ENCODE results near the gene PTPRJ. TPM values are rescaled to one million over a fixed set of nuclear protein-coding genes. Genes with fewer than 3 reads are reported as not detected.
A peak's percentile ranks its signal among the peaks of the same experiment; 100 is the strongest.

PTPRJ gene
- total RNA-seq, 1 donor from 2014 or later, result 1.6 TPM

- DNase-seq (ENCODE audit: low read depth) (no peak), FAIRE-seq (no peak)
- no peak for TF ChIP-seq CTCF (IDR thresholded peaks at IDR 0.05; ENCODE audit: insufficient read depth, low read length, severe bottlenecking)
- no peak overlapping the region for H3K4me3 ChIP-seq (ENCODE audit: low read depth, low read length)
- H3K36me3 ChIP-seq (ENCODE audit: control insufficient read depth, insufficient read depth, low read length), result no peaks in the 10 kb centered on the region
- H3K27me3 ChIP-seq (ENCODE audit: control insufficient read depth, insufficient read depth, low read length), result no peaks in the 10 kb centered on the region
Measured at GRCh38 chr11:48058788-48059187, 78.4 kb downstream of the PTPRJ start.

DNA sequence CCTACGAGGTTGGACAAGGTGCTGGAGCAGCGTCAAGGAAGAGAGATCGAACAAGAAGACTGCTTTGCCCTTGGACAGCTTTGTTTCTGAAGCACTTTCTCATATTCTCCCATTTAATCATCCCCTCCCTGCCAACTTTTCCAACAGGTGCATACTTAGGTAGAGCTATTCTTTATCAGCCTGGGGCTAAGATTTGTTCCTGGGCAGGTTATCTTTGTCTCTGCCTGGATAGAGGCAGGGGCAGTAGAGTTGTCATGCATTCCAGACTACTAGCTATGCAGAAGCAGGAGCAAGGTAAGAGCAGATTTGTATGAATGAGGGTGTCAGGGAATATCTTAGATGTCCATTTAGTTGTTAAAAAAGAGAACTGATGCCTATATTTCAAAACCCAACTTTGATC, 82.3 kb downstream of the PTPRJ start:
- Histone ChIP-seq H3K27me3 (ENCODE audit: control insufficient read depth, insufficient read depth, low read length) (no peaks in the 10 kb centered on the region), H3K36me3 (ENCODE audit: control insufficient read depth, insufficient read depth, low read length) (no peaks in the 10 kb centered on the region), H3K4me3 (ENCODE audit: low read depth, low read length) (no peak overlapping the region)
- no peak for TF ChIP-seq CTCF (IDR thresholded peaks at IDR 0.05; ENCODE audit: insufficient read depth, low read length, severe bottlenecking)
- no peak for DNase-seq (ENCODE audit: low read depth)
- FAIRE-seq, result no peak

- FAIRE-seq (no peak), DNase-seq (ENCODE audit: low read depth) (peak; percentile 27)
- TF ChIP-seq CTCF (IDR thresholded peaks at IDR 0.05; ENCODE audit: insufficient read depth, low read length, severe bottlenecking), result no peak
- Histone ChIP-seq H3K36me3 (ENCODE audit: control insufficient read depth, insufficient read depth, low read length) (no peaks in the 10 kb centered on the region), H3K27me3 (ENCODE audit: control insufficient read depth, insufficient read depth, low read length) (no peaks in the 10 kb centered on the region), H3K4me3 (ENCODE audit: low read depth, low read length) (no peak overlapping the region)
Measured at GRCh38 chr11:48063424-48063978, 83.1 kb downstream of the PTPRJ start.

- H3K4me3 ChIP-seq (ENCODE audit: low read depth, low read length), result no peak overlapping the region
- H3K36me3 ChIP-seq (ENCODE audit: control insufficient read depth, insufficient read depth, low read length), result no peaks in the 10 kb centered on the region
- no peaks in the 10 kb centered on the region for H3K27me3 ChIP-seq (ENCODE audit: control insufficient read depth, insufficient read depth, low read length)
- TF ChIP-seq CTCF (IDR thresholded peaks at IDR 0.05; ENCODE audit: insufficient read depth, low read length, severe bottlenecking), result no peak
- DNase-seq (ENCODE audit: low read depth) (no peak), FAIRE-seq (no peak)
Measured at GRCh38 chr11:48064306-48064705, 83.9 kb downstream of the PTPRJ start.

GRCh38 chr11:48066881-48067800, 86.8 kb downstream of the PTPRJ start:
- TF ChIP-seq CTCF (IDR thresholded peaks at IDR 0.05; ENCODE audit: insufficient read depth, low read length, severe bottlenecking), result no peak
- Histone ChIP-seq H3K27me3 (ENCODE audit: control insufficient read depth, insufficient read depth, low read length) (no peaks in the 10 kb centered on the region), H3K36me3 (ENCODE audit: control insufficient read depth, insufficient read depth, low read length) (no peaks in the 10 kb centered on the region), H3K4me3 (ENCODE audit: low read depth, low read length) (no peak overlapping the region)
- FAIRE-seq (no peak), DNase-seq (ENCODE audit: low read depth) (no peak)

Data from bronchial epithelial cell (primary cell).